Measurements from ENCODE around the gene SLX4IP. TPM values are rescaled to one million over a fixed set of nuclear protein-coding genes. Genes with fewer than 3 reads are reported as not detected.

Gene SLX4IP
- polyA plus RNA-seq, 4 donors = 1.6 to 7.1 (median 2.5) TPM

- H3K9me3 ChIP-seq (ENCODE audit: control insufficient read depth in 2 of 2, insufficient read depth in 1 of 2, low read depth in 1 of 2, low read length in 1 of 2) = no peaks in the 10 kb centered on the region
- no peak overlapping the region for H3K4me3 ChIP-seq (ENCODE audit: low read depth in 1 of 3, low read length in 3 of 3)
- peaks cover 0 to 5% (median 0%) of the 10 kb centered on the region in 3 donors for H3K4me1 ChIP-seq (ENCODE audit: control insufficient read depth in 3 of 3, insufficient read depth in 2 of 3, low read depth in 1 of 3, low read length in 2 of 3)
- H3K36me3 ChIP-seq (ENCODE audit: control insufficient read depth in 3 of 3, insufficient read depth in 2 of 3, low read depth in 1 of 3, low read length in 3 of 3) = peaks cover 11 to 72% (median 49%) of the 10 kb centered on the region in 3 donors
- no peaks in the 10 kb centered on the region for H3K27me3 ChIP-seq (ENCODE audit: control insufficient read depth in 3 of 3, insufficient read depth in 3 of 3, low read length in 3 of 3)
- no peak overlapping the region for H3K27ac ChIP-seq (ENCODE audit: low read depth in 1 of 3, low read length in 2 of 3)
- no peak for FAIRE-seq
- DNase-seq = no peak
- WGBS, 3 donors = 92 to 94% (median 92%) methylated on average over 12 of the region's 12 CpGs
These were observed 205.8 kb downstream of the SLX4IP start for GRCh38 chr20:10640897-10641296.

- FAIRE-seq = no peak
- Histone ChIP-seq H3K9me3 (ENCODE audit: control insufficient read depth in 2 of 2, insufficient read depth in 1 of 2, low read depth in 1 of 2, low read length in 1 of 2) (no peaks in the 10 kb centered on the region), H3K4me3 (ENCODE audit: low read depth in 1 of 3, low read length in 3 of 3) (no peak overlapping the region), H3K4me1 (ENCODE audit: control insufficient read depth in 3 of 3, insufficient read depth in 2 of 3, low read depth in 1 of 3, low read length in 2 of 3) (no peaks in the 10 kb centered on the region), H3K36me3 (ENCODE audit: control insufficient read depth in 3 of 3, insufficient read depth in 2 of 3, low read depth in 1 of 3, low read length in 3 of 3) (peaks cover 13 to 78% (median 49%) of the 10 kb centered on the region in 3 donors), H3K27ac (ENCODE audit: low read depth in 1 of 3, low read length in 2 of 3) (no peak overlapping the region), H3K27me3 (ENCODE audit: control insufficient read depth in 3 of 3, insufficient read depth in 3 of 3, low read length in 3 of 3) (no peaks in the 10 kb centered on the region)
- no peak for DNase-seq
- 93 to 98% (median 94%) methylated on average over 12 of the region's 12 CpGs for WGBS, 3 donors
These were observed 206.4 kb downstream of the SLX4IP start for GRCh38 chr20:10641467-10641866.

GRCh38 chr20:10641893-10642292 is 206.8 kb downstream of the SLX4IP start:
- WGBS, 3 donors = 94 to 97% (median 96%) methylated on average over 7 of the region's 7 CpGs
- Histone ChIP-seq H3K27me3 (ENCODE audit: control insufficient read depth in 3 of 3, insufficient read depth in 3 of 3, low read length in 3 of 3) (no peaks in the 10 kb centered on the region), H3K36me3 (ENCODE audit: control insufficient read depth in 3 of 3, insufficient read depth in 2 of 3, low read depth in 1 of 3, low read length in 3 of 3) (peaks cover 13 to 81% (median 49%) of the 10 kb centered on the region in 3 donors), H3K4me1 (ENCODE audit: control insufficient read depth in 3 of 3, insufficient read depth in 2 of 3, low read depth in 1 of 3, low read length in 2 of 3) (no peaks in the 10 kb centered on the region), H3K9me3 (ENCODE audit: control insufficient read depth in 2 of 2, insufficient read depth in 1 of 2, low read depth in 1 of 2, low read length in 1 of 2) (no peaks in the 10 kb centered on the region), H3K4me3 (ENCODE audit: low read depth in 1 of 3, low read length in 3 of 3) (no peak overlapping the region), H3K27ac (ENCODE audit: low read depth in 1 of 3, low read length in 2 of 3) (no peak overlapping the region)
- DNase-seq (no peak), FAIRE-seq (no peak)

GRCh38 chr20:10642856-10643559 is 207.9 kb downstream of the SLX4IP start:
- H3K27ac ChIP-seq (ENCODE audit: low read depth in 1 of 3, low read length in 2 of 3) = no peak overlapping the region
- peaks cover 17 to 82% (median 49%) of the 10 kb centered on the region in 3 donors for H3K36me3 ChIP-seq (ENCODE audit: control insufficient read depth in 3 of 3, insufficient read depth in 2 of 3, low read depth in 1 of 3, low read length in 3 of 3)
- no peaks in the 10 kb centered on the region for H3K4me1 ChIP-seq (ENCODE audit: control insufficient read depth in 3 of 3, insufficient read depth in 2 of 3, low read depth in 1 of 3, low read length in 2 of 3)

GRCh38 chr20:10643560-10643873 is 208.4 kb downstream of the SLX4IP start:
- DNase-seq = no peak

More at GRCh38 chr20:10642856-10643559, 207.9 kb downstream of the SLX4IP start:
- DNase-seq (no peak), FAIRE-seq (no peak)
- Histone ChIP-seq H3K27me3 (ENCODE audit: control insufficient read depth in 3 of 3, insufficient read depth in 3 of 3, low read length in 3 of 3) (no peaks in the 10 kb centered on the region), H3K4me3 (ENCODE audit: low read depth in 1 of 3, low read length in 3 of 3) (no peak overlapping the region), H3K9me3 (ENCODE audit: control insufficient read depth in 2 of 2, insufficient read depth in 1 of 2, low read depth in 1 of 2, low read length in 1 of 2) (no peaks in the 10 kb centered on the region)
- WGBS, 3 donors = 58 to 73% (median 66%) methylated on average over 4 of the region's 4 CpGs

GRCh38 chr20:10644458-10645204 is 209.5 kb downstream of the SLX4IP start:
- Histone ChIP-seq H3K27ac (ENCODE audit: low read depth in 1 of 3, low read length in 2 of 3) (no peak overlapping the region), H3K27me3 (ENCODE audit: control insufficient read depth in 3 of 3, insufficient read depth in 3 of 3, low read length in 3 of 3) (no peaks in the 10 kb centered on the region), H3K4me3 (ENCODE audit: low read depth in 1 of 3, low read length in 3 of 3) (no peak overlapping the region), H3K4me1 (ENCODE audit: control insufficient read depth in 3 of 3, insufficient read depth in 2 of 3, low read depth in 1 of 3, low read length in 2 of 3) (no peaks in the 10 kb centered on the region), H3K36me3 (ENCODE audit: control insufficient read depth in 3 of 3, insufficient read depth in 2 of 3, low read depth in 1 of 3, low read length in 3 of 3) (peaks cover 17 to 88% (median 51%) of the 10 kb centered on the region in 3 donors), H3K9me3 (ENCODE audit: control insufficient read depth in 2 of 2, insufficient read depth in 1 of 2, low read depth in 1 of 2, low read length in 1 of 2) (no peaks in the 10 kb centered on the region)
- WGBS, 3 donors = 74 to 89% (median 81%) methylated on average over 14 of the region's 14 CpGs
- no peak for FAIRE-seq
- no peak for DNase-seq

More at GRCh38 chr20:10643560-10643873, 208.4 kb downstream of the SLX4IP start:
- Histone ChIP-seq H3K27me3 (ENCODE audit: control insufficient read depth in 3 of 3, insufficient read depth in 3 of 3, low read length in 3 of 3) (no peaks in the 10 kb centered on the region), H3K36me3 (ENCODE audit: control insufficient read depth in 3 of 3, insufficient read depth in 2 of 3, low read depth in 1 of 3, low read length in 3 of 3) (peaks cover 17 to 87% (median 53%) of the 10 kb centered on the region in 3 donors), H3K27ac (ENCODE audit: low read depth in 1 of 3, low read length in 2 of 3) (no peak overlapping the region), H3K4me3 (ENCODE audit: low read depth in 1 of 3, low read length in 3 of 3) (no peak overlapping the region), H3K4me1 (ENCODE audit: control insufficient read depth in 3 of 3, insufficient read depth in 2 of 3, low read depth in 1 of 3, low read length in 2 of 3) (no peaks in the 10 kb centered on the region), H3K9me3 (ENCODE audit: control insufficient read depth in 2 of 2, insufficient read depth in 1 of 2, low read depth in 1 of 2, low read length in 1 of 2) (no peaks in the 10 kb centered on the region)
- 87 to 96% (median 91%) methylated on average over 7 of the region's 7 CpGs for WGBS, 3 donors
- FAIRE-seq = no peak

- Histone ChIP-seq H3K36me3 (ENCODE audit: control insufficient read depth in 3 of 3, insufficient read depth in 2 of 3, low read depth in 1 of 3, low read length in 3 of 3) (peaks cover 15 to 88% (median 48%) of the 10 kb centered on the region in 3 donors), H3K4me3 (ENCODE audit: low read depth in 1 of 3, low read length in 3 of 3) (no peak overlapping the region), H3K27me3 (ENCODE audit: control insufficient read depth in 3 of 3, insufficient read depth in 3 of 3, low read length in 3 of 3) (no peaks in the 10 kb centered on the region), H3K9me3 (ENCODE audit: control insufficient read depth in 2 of 2, insufficient read depth in 1 of 2, low read depth in 1 of 2, low read length in 1 of 2) (no peaks in the 10 kb centered on the region), H3K4me1 (ENCODE audit: control insufficient read depth in 3 of 3, insufficient read depth in 2 of 3, low read depth in 1 of 3, low read length in 2 of 3) (no peaks in the 10 kb centered on the region), H3K27ac (ENCODE audit: low read depth in 1 of 3, low read length in 2 of 3) (no peak overlapping the region)
- FAIRE-seq (no peak), DNase-seq (no peak)
- WGBS, 3 donors = 89 to 96% (median 95%) methylated on average over 10 of the region's 10 CpGs
These were observed 210.1 kb downstream of the SLX4IP start for GRCh38 chr20:10645205-10645570.

- FAIRE-seq (no peak), DNase-seq (no peak)
- H3K4me3 ChIP-seq (ENCODE audit: low read depth in 1 of 3, low read length in 3 of 3) = no peak overlapping the region
- no peaks in the 10 kb centered on the region for H3K4me1 ChIP-seq (ENCODE audit: control insufficient read depth in 3 of 3, insufficient read depth in 2 of 3, low read depth in 1 of 3, low read length in 2 of 3)
- H3K27me3 ChIP-seq (ENCODE audit: control insufficient read depth in 3 of 3, insufficient read depth in 3 of 3, low read length in 3 of 3) = no peaks in the 10 kb centered on the region
- H3K9me3 ChIP-seq (ENCODE audit: control insufficient read depth in 2 of 2, insufficient read depth in 1 of 2, low read depth in 1 of 2, low read length in 1 of 2) = no peaks in the 10 kb centered on the region
- WGBS, 3 donors = 89 to 94% (median 91%) methylated on average over 4 of the region's 4 CpGs
- no peak overlapping the region for H3K27ac ChIP-seq (ENCODE audit: low read depth in 1 of 3, low read length in 2 of 3)
- peaks cover 17 to 90% (median 53%) of the 10 kb centered on the region in 3 donors for H3K36me3 ChIP-seq (ENCODE audit: control insufficient read depth in 3 of 3, insufficient read depth in 2 of 3, low read depth in 1 of 3, low read length in 3 of 3)
These were observed 210.9 kb downstream of the SLX4IP start for GRCh38 chr20:10646006-10646405.

Measured in small intestine (tissue), 7 donors.